ENCODE measurements around the gene HIGD2A.

Gene HIGD2A

DNA sequence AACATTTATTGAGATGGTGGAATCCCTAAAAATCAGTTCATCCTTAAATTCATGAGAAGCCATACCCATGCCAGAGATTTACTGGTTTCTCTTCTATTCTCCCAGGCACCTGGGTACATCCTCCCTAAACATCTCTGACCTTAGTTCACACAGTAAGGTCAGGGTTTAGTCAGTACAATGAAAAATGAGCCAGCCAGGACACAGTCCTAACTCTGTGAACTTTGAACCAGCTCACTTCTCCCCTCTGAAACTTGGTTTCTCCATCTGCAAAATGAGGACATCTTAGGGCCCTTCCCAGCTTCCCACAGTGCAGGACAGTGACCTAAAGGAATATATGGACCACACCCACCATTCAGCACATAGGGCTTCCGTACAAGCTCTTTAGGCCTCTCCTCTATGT lies 2.1 kb upstream of the HIGD2A start:
- no peak overlapping the region for H3K27ac ChIP-seq
- H3K9me3 ChIP-seq: no peaks in the 10 kb centered on the region
- intact Hi-C loops (cut with DNase I; ENCODE audit: low total_unique reads): no loop called here
- H3K4me1 ChIP-seq: peaks cover 0 to 34% (median 28%) of the 10 kb centered on the region in 4 donors
- peaks cover 0 to 43% (median 37%) of the 10 kb centered on the region in 3 donors for H3K36me3 ChIP-seq
- DNase-seq: no peak
- TF ChIP-seq, protein P1, sequence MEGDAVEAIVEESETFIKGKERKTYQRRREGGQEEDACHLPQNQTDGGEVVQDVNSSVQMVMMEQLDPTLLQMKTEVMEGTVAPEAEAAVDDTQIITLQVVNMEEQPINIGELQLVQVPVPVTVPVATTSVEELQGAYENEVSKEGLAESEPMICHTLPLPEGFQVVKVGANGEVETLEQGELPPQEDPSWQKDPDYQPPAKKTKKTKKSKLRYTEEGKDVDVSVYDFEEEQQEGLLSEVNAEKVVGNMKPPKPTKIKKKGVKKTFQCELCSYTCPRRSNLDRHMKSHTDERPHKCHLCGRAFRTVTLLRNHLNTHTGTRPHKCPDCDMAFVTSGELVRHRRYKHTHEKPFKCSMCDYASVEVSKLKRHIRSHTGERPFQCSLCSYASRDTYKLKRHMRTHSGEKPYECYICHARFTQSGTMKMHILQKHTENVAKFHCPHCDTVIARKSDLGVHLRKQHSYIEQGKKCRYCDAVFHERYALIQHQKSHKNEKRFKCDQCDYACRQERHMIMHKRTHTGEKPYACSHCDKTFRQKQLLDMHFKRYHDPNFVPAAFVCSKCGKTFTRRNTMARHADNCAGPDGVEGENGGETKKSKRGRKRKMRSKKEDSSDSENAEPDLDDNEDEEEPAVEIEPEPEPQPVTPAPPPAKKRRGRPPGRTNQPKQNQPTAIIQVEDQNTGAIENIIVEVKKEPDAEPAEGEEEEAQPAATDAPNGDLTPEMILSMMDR (IDR thresholded peaks at IDR 0.05): no peak
- no peak overlapping the region for H3K4me3 ChIP-seq
- no peaks in the 10 kb centered on the region for H3K27me3 ChIP-seq

DNA sequence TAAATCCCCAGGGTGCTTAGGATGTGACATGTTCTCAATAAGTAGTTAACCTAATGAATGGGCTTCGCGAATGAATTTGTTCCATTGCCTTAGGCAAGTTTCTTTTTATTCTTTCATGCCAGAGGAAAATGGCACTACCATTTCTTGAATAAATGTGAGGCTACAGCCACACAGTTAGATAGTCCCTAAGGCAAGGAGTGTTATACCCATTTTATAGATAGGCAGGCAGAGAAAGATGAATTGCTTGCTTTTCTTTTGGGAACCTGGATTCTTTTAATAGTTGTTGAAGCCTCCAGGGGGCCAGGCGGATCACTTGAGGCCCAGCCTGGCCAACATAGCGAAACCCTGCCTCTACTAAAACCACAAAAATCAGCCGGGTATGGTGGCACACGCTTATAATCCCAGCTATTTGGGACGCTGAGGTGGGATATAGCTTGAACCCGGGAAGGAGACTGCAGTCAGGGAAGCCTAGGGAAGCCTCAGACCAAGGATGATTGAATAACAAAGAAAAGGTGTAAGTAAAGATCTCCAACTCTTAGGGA lies 1.1 kb upstream of the HIGD2A start:
- DNase-seq: no peak
- H3K36me3 ChIP-seq: peaks cover 5 to 46% (median 41%) of the 10 kb centered on the region in 3 donors
- TF ChIP-seq, protein P1 (IDR thresholded peaks at IDR 0.05): no peak
- H3K27ac ChIP-seq: peak overlapping the region; percentile 88 to 92
- no peaks in the 10 kb centered on the region for H3K9me3 ChIP-seq
- H3K4me1 ChIP-seq: peaks cover 0 to 25% (median 21%) of the 10 kb centered on the region in 4 donors
- H3K4me3 ChIP-seq: peak overlapping the region; percentile 79 to 80
- H3K27me3 ChIP-seq: no peaks in the 10 kb centered on the region
- intact Hi-C loops (cut with DNase I; ENCODE audit: low total_unique reads): no loop called here

DNA sequence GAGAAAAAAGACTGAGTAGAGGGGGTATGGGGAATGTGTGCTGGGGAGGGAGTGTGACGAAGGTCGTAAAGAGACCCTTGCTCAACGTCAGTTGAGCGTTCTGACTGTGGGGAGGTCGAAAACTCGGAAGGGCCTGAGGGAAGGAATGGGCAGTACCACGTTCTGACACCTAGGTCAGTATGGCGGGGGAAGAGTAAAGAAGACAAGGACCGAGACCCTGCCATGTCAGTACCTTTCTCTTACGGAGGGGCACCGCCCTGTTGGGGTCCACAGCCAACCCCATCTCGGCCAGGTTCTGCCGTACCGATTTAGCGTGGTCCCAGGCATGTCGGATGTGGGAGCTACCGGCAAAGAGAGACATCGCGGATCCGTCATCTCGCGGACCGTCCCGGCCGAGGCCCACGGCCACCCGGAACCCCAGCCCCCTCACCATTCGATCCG lies 528 bp upstream of the HIGD2A start:
- peaks cover 10 to 46% (median 43%) of the 10 kb centered on the region in 3 donors for H3K36me3 ChIP-seq
- peak in 1 of 2 donors; percentile 71 for DNase-seq
- peak overlapping the region; percentile 88 to 92 for H3K27ac ChIP-seq
- peak overlapping the region; percentile 79 to 80 for H3K4me3 ChIP-seq
- H3K9me3 ChIP-seq: no peaks in the 10 kb centered on the region
- TF ChIP-seq, protein P1 (IDR thresholded peaks at IDR 0.05): no peak
- no peaks in the 10 kb centered on the region for H3K27me3 ChIP-seq
- intact Hi-C loops (cut with DNase I; ENCODE audit: low total_unique reads): no loop called here
- H3K4me1 ChIP-seq: peaks cover 0 to 24% (median 20%) of the 10 kb centered on the region in 4 donors

DNA sequence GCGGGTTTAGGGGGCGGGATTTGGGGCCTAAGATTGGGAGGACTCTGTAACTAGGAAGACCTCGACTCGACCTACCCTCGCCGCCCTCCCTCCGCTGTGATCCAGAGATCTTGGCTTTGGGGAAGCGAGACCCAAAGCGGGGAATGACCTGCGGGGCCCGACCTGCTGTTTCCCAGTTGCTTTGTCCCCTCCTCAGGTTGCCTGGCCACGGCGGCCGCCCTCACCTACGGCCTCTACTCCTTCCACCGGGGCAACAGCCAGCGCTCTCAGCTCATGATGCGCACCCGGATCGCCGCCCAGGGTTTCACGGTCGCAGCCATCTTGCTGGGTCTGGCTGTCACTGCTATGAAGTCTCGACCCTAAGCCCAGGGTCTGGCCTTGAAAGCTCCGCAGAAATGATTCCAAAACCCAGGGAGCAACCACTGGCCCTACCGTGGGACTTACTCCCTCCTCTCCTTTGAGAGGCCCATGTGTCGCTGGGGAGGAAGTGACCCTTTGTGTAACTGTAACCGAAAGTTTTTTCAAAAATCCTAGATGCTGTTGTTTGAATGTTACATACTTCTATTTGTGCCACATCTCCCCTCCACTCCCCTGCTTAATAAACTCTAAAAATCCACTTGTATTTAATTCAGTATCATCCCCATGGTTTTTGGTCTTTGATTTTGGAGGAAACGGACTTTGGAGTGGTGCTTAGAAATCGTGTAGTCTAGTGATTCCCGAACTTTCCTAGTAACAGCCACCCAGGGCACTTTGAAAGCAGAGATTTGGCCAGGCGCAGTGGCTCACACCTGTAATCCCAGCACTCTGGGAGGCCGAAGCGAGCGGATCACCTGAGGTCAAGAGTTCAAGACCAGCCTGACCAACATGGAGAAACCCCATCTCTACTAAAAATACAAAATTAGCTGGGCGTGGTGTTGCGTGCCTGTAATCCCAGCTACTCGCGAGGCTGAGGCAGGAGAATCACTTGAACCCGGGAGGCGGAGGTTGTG lies 878 bp downstream of the HIGD2A start:
- intact Hi-C loops (cut with DNase I; ENCODE audit: low total_unique reads): no loop called here
- TF ChIP-seq, protein P1 (IDR thresholded peaks at IDR 0.05): no peak

DNA sequence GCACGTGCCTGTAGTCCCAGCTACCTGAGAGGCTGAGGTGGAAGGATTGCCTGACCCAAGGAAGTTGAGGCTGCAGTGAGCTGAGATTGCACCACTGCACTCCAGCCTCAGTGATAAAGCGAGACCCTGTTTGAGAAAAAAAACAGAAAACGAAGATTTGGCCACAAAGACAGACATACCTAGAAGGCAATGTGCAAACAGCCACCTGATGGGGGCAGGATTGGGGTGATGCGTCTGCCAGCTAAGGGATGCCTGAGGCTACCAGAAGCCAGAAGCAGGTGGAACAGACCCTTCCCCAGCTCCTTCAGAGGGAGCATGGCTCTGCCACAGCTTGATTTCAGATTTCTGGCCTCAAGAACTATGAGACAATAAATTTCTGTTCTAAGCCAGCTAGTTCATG lies 2.9 kb downstream of the HIGD2A start:
- no peak overlapping the region for H3K27ac ChIP-seq
- no peaks in the 10 kb centered on the region for H3K27me3 ChIP-seq
- TF ChIP-seq, protein P1 (IDR thresholded peaks at IDR 0.05): no peak
- H3K4me3 ChIP-seq: no peak overlapping the region
- peaks cover 17 to 58% (median 53%) of the 10 kb centered on the region in 3 donors for H3K36me3 ChIP-seq
- DNase-seq: no peak
- H3K4me1 ChIP-seq: peaks cover 0 to 24% (median 20%) of the 10 kb centered on the region in 4 donors
- intact Hi-C loops (cut with DNase I; ENCODE audit: low total_unique reads): no loop called here
- no peaks in the 10 kb centered on the region for H3K9me3 ChIP-seq

More for the DNA sequence above, 878 bp downstream of the HIGD2A start:
- Histone ChIP-seq H3K36me3 (peaks cover 11 to 46% (median 39%) of the 10 kb centered on the region in 3 donors), H3K27me3 (no peaks in the 10 kb centered on the region), H3K27ac (peak overlapping the region; percentile 88 to 92), H3K4me3 (peak overlapping the region; percentile 79 to 80), H3K4me1 (peaks cover 0 to 24% (median 20%) of the 10 kb centered on the region in 4 donors), H3K9me3 (no peaks in the 10 kb centered on the region)
- DNase-seq: no peak
